H9 (cell line): Measurements from ENCODE around the gene GALR2. TPM values are rescaled to one million over a fixed set of nuclear protein-coding genes. Genes with fewer than 3 reads are reported as not detected.

Experiments used
- DNase-seq: peaks from one replicate; pipeline ENCODE4 v3.0.0-alpha.2; 2017
- H2AFZ ChIP-seq: one replicate; pipeline ENCODE4 v1.6.1; 2013; ENCODE audit warnings: mild to moderate bottlenecking, low read length, control low read depth, moderate library complexity
- H2AK5ac ChIP-seq: 2 replicates; pipeline ENCODE4 v1.6.1; 2013; ENCODE audit warnings: low read length, control low read depth, mixed read lengths; ENCODE audit not compliant: insufficient read length
- H2BK120ac ChIP-seq: one replicate; pipeline ENCODE4 v1.6.1; 2013; ENCODE audit warnings: low read depth, mild to moderate bottlenecking, low read length, control low read depth, inconsistent platforms; ENCODE audit not compliant: poor library complexity, severe bottlenecking
- H2BK12ac ChIP-seq: 2 replicates; pipeline ENCODE4 v1.6.1; 2013; ENCODE audit warnings: low read length, control low read depth, mixed read lengths, low read depth; ENCODE audit not compliant: insufficient read length
- H2BK15ac ChIP-seq: 2 replicates; pipeline ENCODE4 v1.6.1; 2013; ENCODE audit warnings: low read depth, low read length, control low read depth
- H2BK20ac ChIP-seq: one replicate; pipeline ENCODE4 v1.6.1; 2013; ENCODE audit warnings: low read depth, mild to moderate bottlenecking, low read length, control low read depth, inconsistent platforms; ENCODE audit not compliant: poor library complexity, severe bottlenecking
- H2BK5ac ChIP-seq: 2 replicates; pipeline ENCODE4 v1.6.1; 2013; ENCODE audit warnings: low read length, control low read depth, mixed read lengths; ENCODE audit not compliant: insufficient read length
- H3K14ac ChIP-seq: 2 replicates; pipeline ENCODE4 v1.6.1; 2013; ENCODE audit warnings: low read length, control low read depth; ENCODE audit not compliant: insufficient read depth
- H3K18ac ChIP-seq: 2 replicates; pipeline ENCODE4 v1.6.1; 2013; ENCODE audit warnings: low read depth, mild to moderate bottlenecking, mixed read lengths, low read length, control low read depth; ENCODE audit not compliant: insufficient read length
- H3K23ac ChIP-seq: 2 replicates; pipeline ENCODE4 v1.6.1; 2013; ENCODE audit warnings: low read length, control low read depth, mixed read lengths, low read depth; ENCODE audit not compliant: insufficient read length
- H3K23me2 ChIP-seq: 2 replicates; pipeline ENCODE4 v1.6.1; 2013; ENCODE audit warnings: low read depth, mild to moderate bottlenecking, mixed read lengths, low read length, control low read depth; ENCODE audit not compliant: insufficient read length, poor library complexity, severe bottlenecking
- H3K27ac ChIP-seq: 2 replicates; pipeline ENCODE4 v1.5.1; 2013; ENCODE audit warnings: low read length, control low read depth, mixed read lengths, low read depth; ENCODE audit not compliant: insufficient read length
- H3K27me3 ChIP-seq: 2 replicates; pipeline ENCODE4 v1.6.1; 2013; ENCODE audit warnings: low read length, control low read depth, inconsistent platforms; ENCODE audit not compliant: insufficient read depth
- H3K4ac ChIP-seq: 2 replicates; pipeline ENCODE4 v1.6.1; 2013; ENCODE audit warnings: low read depth, mild to moderate bottlenecking, control low read depth, inconsistent platforms, low read length, moderate library complexity
- H3K4me1 ChIP-seq: 2 replicates; pipeline ENCODE4 v1.6.1; 2013; ENCODE audit warnings: low read length, control low read depth, inconsistent platforms; ENCODE audit not compliant: insufficient read depth
- H3K4me2 ChIP-seq: 2 replicates; pipeline ENCODE4 v1.6.1; 2013; ENCODE audit warnings: low read length, control low read depth, mixed read lengths; ENCODE audit not compliant: insufficient read length, insufficient read depth
- H3K56ac ChIP-seq: 2 replicates; pipeline ENCODE4 v1.6.1; 2013; ENCODE audit warnings: low read depth, mild to moderate bottlenecking, mixed read lengths, low read length, control low read depth; ENCODE audit not compliant: insufficient read length
- H3K79me1 ChIP-seq: 2 replicates; pipeline ENCODE4 v1.6.1; 2013; ENCODE audit warnings: low read depth, mild to moderate bottlenecking, moderate library complexity, low read length, control low read depth, inconsistent platforms; ENCODE audit not compliant: insufficient read depth, poor library complexity, severe bottlenecking
- H3K79me2 ChIP-seq: 2 replicates; pipeline ENCODE4 v1.6.1; 2013; ENCODE audit warnings: low read length, control low read depth, inconsistent platforms; ENCODE audit not compliant: insufficient read depth
- H3K9ac ChIP-seq: 2 replicates; pipeline ENCODE4 v1.6.1; 2013; ENCODE audit warnings: low read length, control low read depth, mixed read lengths; ENCODE audit not compliant: insufficient read length; ENCODE audit errors: extremely low read depth
- H3K9me3 ChIP-seq: one replicate; pipeline ENCODE4 v1.6.1; 2013; ENCODE audit warnings: low read depth, low read length, inconsistent platforms; ENCODE audit not compliant: control insufficient read depth
- H3T11ph ChIP-seq: one replicate; pipeline ENCODE4 v1.6.1; 2013; ENCODE audit warnings: mild to moderate bottlenecking, low read length, control low read depth, inconsistent platforms
- H4K20me1 ChIP-seq: one replicate; pipeline ENCODE4 v1.6.1; 2013; ENCODE audit not compliant: control insufficient read depth, insufficient read length, insufficient read depth
- H4K5ac ChIP-seq: 2 replicates; pipeline ENCODE4 v1.6.1; 2013; ENCODE audit warnings: low read depth, mild to moderate bottlenecking, mixed read lengths, low read length, control low read depth; ENCODE audit not compliant: insufficient read length
- H4K8ac ChIP-seq: replicated peaks from 2 replicates; pipeline ENCODE4 v1.6.1; 2013; ENCODE audit warnings: low read length, control low read depth, mixed read lengths, low read depth; ENCODE audit not compliant: insufficient read length
- H4K91ac ChIP-seq: 2 replicates; pipeline ENCODE4 v1.6.1; 2013; ENCODE audit warnings: low read depth, mild to moderate bottlenecking, moderate library complexity, mixed read lengths, low read length, control low read depth; ENCODE audit not compliant: insufficient read length
- H3K27ac Mint-ChIP-seq, 3 experiments: 2 replicates in 2 of 3; 3 replicates in 1 of 3; pipeline ENCODE4 v1.8.0; 2020 to 2021; ENCODE audit warnings: mixed read lengths in 3 of 3, mild to moderate bottlenecking in 1 of 3, moderate library complexity in 1 of 3
- H3K27me3 Mint-ChIP-seq: 2 replicates; pipeline ENCODE4 v1.8.0; 2021; ENCODE audit warnings: low read depth, mild to moderate bottlenecking, moderate library complexity, mixed read lengths
- H3K36me3 Mint-ChIP-seq, 3 experiments: 2 replicates in 2 of 3; 3 replicates in 1 of 3; pipeline ENCODE4 v1.8.0; 2020 to 2021; ENCODE audit warnings: low read depth in 3 of 3, mixed read lengths in 3 of 3; ENCODE audit not compliant: insufficient read depth in 1 of 3
- H3K4me1 Mint-ChIP-seq, 2 experiments: 2 replicates each; pipeline ENCODE4 v1.8.0; 2020; ENCODE audit warnings: mixed read lengths in 2 of 2
- H3K4me3 Mint-ChIP-seq, 2 experiments: 2 replicates in 1 of 2; 3 replicates in 1 of 2; pipeline ENCODE4 v1.8.0; 2020 to 2021; ENCODE audit warnings: mild to moderate bottlenecking in 2 of 2, mixed read lengths in 2 of 2, moderate library complexity in 1 of 2
- H3K9me3 Mint-ChIP-seq, 2 experiments: 2 replicates in 1 of 2; 3 replicates in 1 of 2; pipeline ENCODE4 v1.8.0; 2020; ENCODE audit warnings: mild to moderate bottlenecking in 2 of 2, mixed read lengths in 2 of 2, moderate library complexity in 1 of 2
- WGBS: extraction: QIAGEN DNeasy Blood & Tissue Kit; methylation state at CpG from one replicate; pipeline ENCODE4 v1.1.7; 2013; ENCODE audit warnings: missing lambda C conversion rate, low lambda C conversion rate, mixed read lengths; ENCODE audit not compliant: insufficient read length; ENCODE audit errors: extremely low coverage; 5-methylcytosine and 5-hydroxymethylcytosine counted together
- total RNA-seq: library from RNA; stranded (reverse); gene quantifications from 2 replicates; pipeline ENCODE4 v1.2.1, GENCODE V29; 2021
- TF ChIP-seq, protein P1 (sequence below): fragments of 200-600 bp; sonication (generic); conservative IDR thresholded peaks from 3 replicates; pipeline ENCODE4 v1.8.0; 2021; ENCODE audit warnings: antibody characterized with exemption, mild to moderate bottlenecking

GALR2 gene
- total RNA-seq, 1 experiment from 2014 or later = 0.81 TPM

DNA sequence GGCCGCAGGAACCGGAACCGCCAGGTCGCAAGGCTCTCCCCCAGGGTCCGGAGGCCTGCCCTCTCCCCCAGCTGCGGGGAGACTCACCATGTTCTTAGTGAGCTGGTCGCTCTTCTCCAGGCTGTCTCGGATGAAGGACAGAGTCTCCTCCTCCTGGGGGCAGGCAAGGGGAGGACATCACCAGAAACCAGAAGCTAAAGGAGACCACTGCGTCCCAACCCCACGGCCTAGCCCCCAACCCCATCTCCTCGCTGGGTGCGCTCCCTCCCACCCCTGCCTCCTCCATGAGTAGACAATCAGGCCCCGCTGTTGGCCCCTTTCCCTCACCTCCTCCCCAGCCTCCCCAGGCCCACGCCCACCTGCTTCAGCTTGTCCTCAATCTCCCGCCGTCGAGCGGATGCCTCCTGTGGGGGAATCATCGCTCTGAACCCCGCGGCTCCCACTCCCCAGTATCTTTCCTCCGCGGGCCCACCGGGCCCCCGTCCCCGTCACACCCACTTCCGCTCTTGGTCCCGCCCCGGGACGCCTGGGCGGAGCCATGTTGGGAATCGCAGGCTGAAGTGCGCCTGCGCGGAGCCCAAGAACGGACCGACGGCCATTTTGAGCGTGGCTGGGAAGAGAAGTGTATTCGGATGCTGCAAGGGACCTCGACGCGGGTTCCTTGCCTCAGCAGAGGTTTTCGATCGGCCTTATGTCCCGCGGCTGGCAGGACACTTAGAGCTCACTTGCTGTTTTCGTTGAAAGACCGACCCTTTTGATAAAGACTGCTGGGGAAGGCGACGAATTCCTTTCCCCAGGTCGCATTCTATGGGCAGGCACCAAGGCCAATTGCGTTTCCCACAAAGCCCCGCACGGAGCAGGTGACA, 28.9 kb downstream of the GALR2 start, which contains the start of gene EXOC7:
EXOC7 (minus strand) TSS at position 514 of the 866 bp plus-strand sequence; CDS start at position 419, 95 bp downstream.
- Histone ChIP-seq H4K5ac (peak within 1 kb of the TSS; percentile 26), H3T11ph (no peak within 1 kb of the TSS), H3K79me2 (no peaks in the 10 kb centered on the region), H4K8ac (no peak within 1 kb of the TSS), H3K9me3 (no peaks in the 10 kb centered on the region), H3K9ac (peak within 1 kb of the TSS; percentile 66), H2BK12ac (no peak within 1 kb of the TSS), H3K4me1 (peaks cover 6% of the 10 kb centered on the region), H3K79me1 (no peaks in the 10 kb centered on the region), H3K27me3 (no peaks in the 10 kb centered on the region), H3K18ac (peak within 1 kb of the TSS; percentile 88), H2BK20ac (no peak within 1 kb of the TSS), H3K14ac (peak within 1 kb of the TSS; percentile 93; the same call in 1 of the 2 replicates), H2BK120ac (no peak within 1 kb of the TSS), H2BK5ac (no peak within 1 kb of the TSS), H3K4ac (no peak within 1 kb of the TSS), H4K20me1 (peaks cover 4% of the 10 kb centered on the region), H4K91ac (no peak within 1 kb of the TSS), H2AFZ (no peak within 1 kb of the TSS), H3K23me2 (peaks cover 11% of the 10 kb centered on the region), H2AK5ac (no peak within 1 kb of the TSS), H2BK15ac (no peak within 1 kb of the TSS), H3K56ac (no peak within 1 kb of the TSS), H3K4me2 (peak within 1 kb of the TSS; percentile 94), H3K27ac (peak within 1 kb of the TSS; percentile 42), H3K23ac (no peak within 1 kb of the TSS)
- H3K9me3 Mint-ChIP-seq = peaks cover 0 to 3% of the 10 kb centered on the region in 2 experiments; a peak in 1 of 5 replicates
- H3K36me3 Mint-ChIP-seq = peaks cover 19 to 38% (median 31%) of the 10 kb centered on the region in 3 experiments
- peak within 1 kb of the TSS; percentile 97 to 98 for H3K4me3 Mint-ChIP-seq
- TF ChIP-seq, protein P1, sequence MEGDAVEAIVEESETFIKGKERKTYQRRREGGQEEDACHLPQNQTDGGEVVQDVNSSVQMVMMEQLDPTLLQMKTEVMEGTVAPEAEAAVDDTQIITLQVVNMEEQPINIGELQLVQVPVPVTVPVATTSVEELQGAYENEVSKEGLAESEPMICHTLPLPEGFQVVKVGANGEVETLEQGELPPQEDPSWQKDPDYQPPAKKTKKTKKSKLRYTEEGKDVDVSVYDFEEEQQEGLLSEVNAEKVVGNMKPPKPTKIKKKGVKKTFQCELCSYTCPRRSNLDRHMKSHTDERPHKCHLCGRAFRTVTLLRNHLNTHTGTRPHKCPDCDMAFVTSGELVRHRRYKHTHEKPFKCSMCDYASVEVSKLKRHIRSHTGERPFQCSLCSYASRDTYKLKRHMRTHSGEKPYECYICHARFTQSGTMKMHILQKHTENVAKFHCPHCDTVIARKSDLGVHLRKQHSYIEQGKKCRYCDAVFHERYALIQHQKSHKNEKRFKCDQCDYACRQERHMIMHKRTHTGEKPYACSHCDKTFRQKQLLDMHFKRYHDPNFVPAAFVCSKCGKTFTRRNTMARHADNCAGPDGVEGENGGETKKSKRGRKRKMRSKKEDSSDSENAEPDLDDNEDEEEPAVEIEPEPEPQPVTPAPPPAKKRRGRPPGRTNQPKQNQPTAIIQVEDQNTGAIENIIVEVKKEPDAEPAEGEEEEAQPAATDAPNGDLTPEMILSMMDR = no peak
- peaks cover 18 to 29% of the 10 kb centered on the region in 2 experiments for H3K4me1 Mint-ChIP-seq
- no peaks in the 10 kb centered on the region; the same call in none of the 2 replicates for H3K27me3 Mint-ChIP-seq
- DNase-seq = peak; percentile 96
- WGBS = no CpG with 5 or more reads among the region's 55 CpGs
- H3K27ac Mint-ChIP-seq = peak within 1 kb of the TSS; percentile 98 to 99 (median 99)
